GM12892 (cell line): Measurements from ENCODE around the gene RELL2.

Source experiments
- DNase-seq: peaks from one replicate; pipeline ENCODE4 v3.0.0; 2011; ENCODE audit not compliant: insufficient read length
- FAIRE-seq: peaks from 2 replicates; lab custom pipeline; 2011; peaks lifted over from hg19 to GRCh38; lab: Jason Lieb, UNC
- POLR2A ChIP-seq: IDR thresholded peaks from 2 replicates; pipeline ENCODE4 v1.6.1; 2011; ENCODE audit warnings: low read depth, low read length, control low read depth
- POLR2AphosphoS5 ChIP-seq: IDR thresholded peaks from 2 replicates; pipeline ENCODE4 v1.6.1; 2011; ENCODE audit warnings: low read depth, low read length, control low read depth
- TAF1 ChIP-seq: IDR thresholded peaks from 2 replicates; pipeline ENCODE4 v1.6.1; 2011; ENCODE audit warnings: low read depth, mild to moderate bottlenecking, control low read depth, low read length, borderline replicate concordance

The RELL2 gene

DNA sequence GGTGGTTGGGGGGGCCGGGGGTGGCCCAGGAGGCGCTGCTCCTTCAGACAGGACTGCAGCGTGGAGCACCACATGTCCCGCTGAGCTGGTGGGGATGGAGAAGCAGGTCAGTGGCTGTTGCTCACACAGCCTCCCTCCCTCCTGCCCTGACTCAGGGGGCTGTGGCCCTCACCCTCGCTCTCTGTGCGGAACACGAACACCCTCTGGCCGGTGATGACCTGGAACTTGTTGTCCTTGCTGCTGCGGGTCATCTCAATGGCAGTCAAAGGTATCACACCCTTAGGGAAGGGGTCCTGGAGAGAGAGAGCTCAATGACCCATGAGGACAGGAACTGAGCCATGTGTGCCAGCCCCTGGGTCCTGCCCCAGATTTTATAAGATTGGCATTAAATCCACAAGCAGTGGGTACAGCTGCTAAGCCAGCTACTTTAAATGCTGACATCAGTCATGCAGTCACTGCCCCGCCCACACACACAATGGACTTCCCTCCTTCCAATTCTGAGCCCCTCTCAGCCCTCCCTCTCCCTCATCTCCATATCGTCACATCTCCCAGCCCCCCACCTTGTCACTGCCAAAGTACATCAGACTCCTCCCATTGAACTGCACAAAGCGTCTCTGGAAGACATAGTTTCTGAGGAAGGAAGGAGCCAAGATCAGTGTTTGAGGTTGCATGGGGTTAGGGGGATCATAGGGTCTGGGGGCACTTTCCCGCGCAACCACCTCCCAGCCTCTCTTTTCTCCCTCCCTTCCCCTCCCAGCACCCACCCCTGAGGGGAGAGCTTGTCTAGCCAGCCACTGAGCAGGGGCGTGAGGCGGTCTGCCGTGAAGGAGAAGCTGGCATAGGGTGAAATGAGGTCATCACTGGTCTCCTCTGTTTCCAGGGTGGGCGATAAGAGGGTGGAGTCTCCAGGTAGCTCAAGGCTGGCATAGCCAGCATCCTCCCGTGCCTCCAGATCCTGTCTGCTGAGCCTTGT lies 36.3 kb downstream of the RELL2 start:
- FAIRE-seq: no peak
- TF ChIP-seq TAF1 (no peak), POLR2A (no peak), POLR2AphosphoS5 (no peak)
- no peak for DNase-seq

DNA sequence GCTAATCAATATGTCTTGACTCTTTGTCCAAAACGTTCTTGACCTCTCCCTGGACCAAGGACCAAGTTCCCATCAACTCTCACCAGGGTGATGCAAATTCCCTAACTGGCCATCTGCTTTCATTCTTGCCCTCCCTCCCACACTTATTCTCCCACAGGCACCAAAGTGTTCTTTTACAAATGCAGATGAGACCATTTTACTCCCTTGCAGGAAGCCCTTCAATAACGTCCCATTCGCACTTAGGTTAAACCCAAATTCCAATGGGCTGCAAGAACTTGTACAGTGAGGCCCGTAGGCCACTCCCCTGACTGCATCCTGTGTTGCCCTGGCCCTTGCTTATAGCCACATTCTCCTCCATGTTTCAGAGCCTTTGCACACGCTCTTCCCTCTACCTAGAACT lies 38.0 kb downstream of the RELL2 start:
- no peak for DNase-seq
- no peak for FAIRE-seq
- TF ChIP-seq POLR2AphosphoS5 (no peak), TAF1 (no peak)

DNA sequence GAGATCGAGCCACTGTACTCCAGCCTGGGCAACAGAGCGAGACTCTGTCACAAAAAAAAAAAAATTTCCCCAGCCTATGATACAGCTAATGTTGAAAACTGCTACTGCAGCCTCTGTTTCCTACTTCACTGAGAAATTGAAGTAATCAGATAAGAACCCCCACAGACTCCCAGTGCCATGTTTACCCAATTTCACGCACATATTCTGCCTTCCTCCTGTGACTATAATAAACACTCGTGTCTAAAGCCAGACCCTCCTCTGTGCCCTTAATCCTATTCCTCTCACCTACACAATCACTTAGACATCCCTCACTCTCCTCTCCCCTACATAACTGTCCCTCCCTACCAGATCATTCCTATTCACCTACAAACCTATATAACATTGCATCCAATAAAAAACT lies 38.9 kb downstream of the RELL2 start:
- DNase-seq (no peak), FAIRE-seq (no peak)
- no peak for TF ChIP-seq POLR2AphosphoS5
- TF ChIP-seq TAF1: no peak
- no peak for TF ChIP-seq POLR2A

DNA sequence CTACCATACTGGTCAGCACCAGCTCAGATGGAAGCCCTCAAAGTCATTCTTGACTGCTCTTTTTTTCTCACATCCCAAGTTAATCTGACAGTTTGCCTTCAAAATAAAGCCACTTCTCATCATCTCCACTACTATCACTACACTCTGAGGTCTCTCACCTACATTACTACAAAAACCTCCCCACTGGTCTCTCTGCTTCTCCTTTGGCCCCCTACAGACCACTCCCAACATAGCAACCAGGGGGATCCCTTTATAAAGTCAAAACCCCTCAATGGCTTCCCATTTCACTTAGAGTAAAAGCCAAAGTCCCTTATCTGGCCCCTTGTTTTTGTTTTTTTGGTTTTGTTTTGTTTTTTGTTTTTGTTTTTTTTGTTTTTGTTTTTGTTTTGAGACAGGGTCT lies 40.6 kb downstream of the RELL2 start:
- DNase-seq (no peak), FAIRE-seq (no peak)
- TF ChIP-seq POLR2A (no peak), POLR2AphosphoS5 (no peak), TAF1 (no peak)

DNA sequence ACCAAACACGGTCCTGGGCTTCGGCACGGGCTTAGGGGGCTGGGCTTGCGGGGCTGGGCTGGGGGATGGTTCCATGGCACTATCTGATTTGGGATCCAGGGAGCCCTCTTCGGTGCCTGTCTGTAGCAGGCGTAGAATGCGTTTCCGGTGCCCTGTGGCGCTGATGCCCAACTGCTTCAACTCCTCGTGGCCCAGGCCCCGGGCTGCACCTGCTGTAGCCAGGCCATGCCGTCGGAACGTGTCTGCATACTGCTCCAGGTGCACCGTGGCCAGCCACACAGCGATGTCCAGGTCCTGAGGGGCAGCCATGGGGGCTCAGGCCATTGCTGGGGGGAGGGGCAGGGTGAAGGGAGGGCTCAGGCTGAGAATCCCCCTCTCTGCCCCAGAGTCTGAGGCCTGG lies 43.4 kb downstream of the RELL2 start:
- DNase-seq (no peak), FAIRE-seq (no peak)
- TF ChIP-seq POLR2A: no peak
- TF ChIP-seq TAF1: no peak
- no peak for TF ChIP-seq POLR2AphosphoS5

DNA sequence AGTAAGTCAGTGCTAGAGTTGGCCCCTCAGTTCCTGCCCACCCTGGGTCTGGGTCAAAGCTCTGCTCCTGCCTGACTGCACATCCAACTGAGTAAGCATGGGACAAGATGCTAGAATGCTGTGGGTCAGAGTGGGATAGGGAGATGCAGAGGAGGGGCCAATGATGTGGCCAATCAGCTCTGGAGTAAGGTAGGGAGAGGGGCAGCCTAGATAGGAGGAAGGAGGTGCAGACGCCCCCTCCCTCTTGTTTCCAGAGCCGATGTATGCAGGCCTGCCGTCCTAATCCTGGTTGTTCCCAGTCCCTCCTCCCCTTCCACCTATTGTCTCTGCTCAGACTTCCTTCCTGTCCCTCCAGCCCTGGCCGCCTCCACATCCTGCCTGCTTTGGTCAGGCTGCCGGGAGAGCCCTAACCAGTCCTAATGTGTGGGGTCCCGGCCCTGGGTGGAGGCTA lies 44.0 kb downstream of the RELL2 start:
- no peak for DNase-seq
- no peak for FAIRE-seq
- TF ChIP-seq POLR2AphosphoS5 (no peak), TAF1 (no peak), POLR2A (no peak)

DNA sequence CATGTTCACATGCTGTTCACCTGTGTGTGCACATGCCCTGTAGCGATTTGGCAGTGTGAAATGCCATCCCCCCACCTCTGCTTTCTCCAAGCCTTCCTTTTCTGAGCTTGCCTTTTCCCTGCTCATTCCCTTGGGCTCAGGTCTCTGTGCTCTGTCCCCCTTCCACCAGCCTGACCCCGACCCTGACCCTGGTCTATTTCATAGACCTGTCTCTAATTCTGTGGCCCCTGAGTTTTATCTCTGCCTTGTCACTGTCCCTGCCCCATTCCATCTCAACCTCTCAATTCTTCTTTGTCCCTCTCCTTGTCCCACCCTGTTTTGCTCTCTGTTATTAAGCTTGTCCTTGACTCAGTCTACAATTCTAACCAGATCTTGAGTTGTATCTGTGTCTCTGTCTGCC lies 44.5 kb downstream of the RELL2 start:
- no peak for DNase-seq
- FAIRE-seq: no peak
- no peak for TF ChIP-seq POLR2AphosphoS5
- TF ChIP-seq POLR2A: no peak
- TF ChIP-seq TAF1: no peak

DNA sequence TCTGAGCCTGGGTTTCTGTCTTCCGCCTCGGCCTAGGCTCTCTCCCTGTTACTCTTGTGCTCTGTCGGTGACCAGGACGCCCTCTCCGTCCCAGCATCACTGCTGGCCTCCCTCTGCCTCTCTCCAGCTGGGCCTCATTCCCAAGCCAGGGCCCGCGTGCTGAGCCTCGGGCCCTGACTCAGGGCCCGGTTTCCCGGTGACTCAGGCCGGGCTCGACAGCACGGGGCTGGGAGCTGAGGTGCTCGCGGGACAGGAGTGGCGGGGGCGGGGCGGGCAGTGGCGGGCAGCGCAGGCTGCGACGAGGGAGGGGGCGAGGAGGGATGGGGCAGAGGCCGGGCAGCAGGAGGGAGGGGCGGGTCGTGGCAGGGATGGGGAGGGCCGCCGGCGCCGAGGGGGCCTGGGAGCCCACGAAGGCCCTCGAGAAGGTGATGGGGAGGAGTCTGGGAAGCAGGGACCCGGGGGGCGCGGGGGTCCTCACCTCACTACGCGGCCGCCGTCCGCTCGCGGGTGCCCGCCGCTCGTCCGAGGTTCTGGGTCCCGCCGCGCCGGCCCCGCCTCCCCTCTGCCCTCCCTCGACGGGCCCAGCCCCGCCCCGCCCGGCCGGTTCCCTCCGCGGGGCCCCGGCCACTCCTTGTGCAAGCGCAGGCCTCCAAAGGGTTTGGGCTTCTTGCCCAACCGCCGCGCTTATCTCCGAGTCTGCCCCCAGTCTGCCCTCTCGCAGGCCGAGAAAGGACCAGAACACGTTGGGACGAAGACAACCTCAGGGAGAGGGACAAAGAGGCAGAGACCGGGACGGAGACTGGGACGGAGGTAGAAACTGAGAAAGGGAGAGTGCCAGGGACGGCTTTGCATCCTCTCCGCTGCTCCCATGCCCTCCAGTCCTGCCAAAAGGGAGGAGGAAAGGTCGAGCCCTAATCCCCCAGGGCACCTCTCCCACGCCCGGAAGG lies 45.2 kb downstream of the RELL2 start, which contains the start of gene ARAP3:
TSS of gene ARAP3 (minus strand) at position 536 of the 947 bp plus-strand sequence. CDS start 1,744 bp downstream, outside the sequence.
- FAIRE-seq (no peak), DNase-seq (no peak)
- TF ChIP-seq TAF1 (no peak), POLR2AphosphoS5 (no peak), POLR2A (no peak)

DNA sequence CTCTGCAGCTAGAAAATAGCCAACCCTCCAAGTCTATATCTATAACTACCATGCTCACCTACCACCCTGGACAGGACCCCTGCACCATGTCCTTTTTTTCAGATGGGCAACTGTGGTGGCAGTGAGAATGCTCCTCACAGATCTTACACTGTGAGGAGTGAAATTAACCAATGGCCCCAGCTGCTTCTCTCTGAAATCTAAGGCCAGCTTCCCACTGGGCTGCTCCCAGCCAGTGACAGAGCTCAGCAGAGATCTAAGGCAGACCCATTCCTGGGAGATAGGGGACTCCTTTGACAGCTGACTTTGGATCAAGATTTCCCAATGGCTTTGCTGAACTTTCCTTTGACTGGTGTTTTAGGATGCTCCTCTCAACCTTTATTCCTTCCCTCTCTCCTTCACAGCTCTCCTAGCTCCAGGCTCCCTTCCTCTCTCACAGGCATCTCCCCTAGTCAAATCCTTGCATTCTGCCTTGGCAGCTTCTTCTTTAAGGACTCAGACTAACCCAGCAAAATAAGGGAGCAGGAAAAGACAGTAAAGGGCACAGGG lies 46.9 kb downstream of the RELL2 start:
- no peak for FAIRE-seq
- TF ChIP-seq TAF1 (no peak), POLR2A (no peak), POLR2AphosphoS5 (no peak)
- DNase-seq: no peak

DNA sequence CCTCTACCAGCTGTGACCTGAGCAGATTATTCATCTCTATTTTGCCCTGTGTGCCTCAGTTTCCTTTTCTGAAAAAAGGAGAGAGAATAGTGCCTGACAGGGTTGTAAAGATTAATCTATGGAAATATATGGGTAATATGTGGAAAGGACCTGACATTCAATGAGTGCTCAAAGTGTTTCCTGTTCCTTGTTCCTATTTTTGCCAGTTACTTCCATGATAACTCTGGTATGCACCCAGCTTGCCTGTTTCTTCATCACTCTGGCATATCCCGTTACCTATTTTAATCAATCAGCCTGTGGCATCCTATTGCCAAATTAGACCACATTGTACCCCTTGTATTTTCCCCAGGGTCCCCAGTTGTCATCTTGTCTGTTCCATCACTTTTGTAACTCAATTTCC lies 48.8 kb downstream of the RELL2 start:
- no peak for TF ChIP-seq TAF1
- TF ChIP-seq POLR2A: no peak
- TF ChIP-seq POLR2AphosphoS5: no peak
- DNase-seq (no peak), FAIRE-seq (no peak)
